SU-DHL-6 (cell line): ENCODE measurements around the gene NASP.

Experiments used
- H2AFZ ChIP-seq: fragments of 200-600 bp; sonication (generic); 2 replicates; pipeline ENCODE4 v1.6.1; 2014; ENCODE audit warnings: low read depth, mild to moderate bottlenecking, moderate library complexity, mixed read lengths, antibody characterized with exemption, low read length; ENCODE audit not compliant: severe bottlenecking
- H3F3A ChIP-seq: fragments of 200-600 bp; shearing (Covaris generic); 2 replicates; pipeline ENCODE4 v1.6.0; 2016; ENCODE audit warnings: antibody characterized with exemption, mild to moderate bottlenecking; ENCODE audit not compliant: insufficient read depth
- H3K27ac ChIP-seq: fragments of 200-600 bp; sonication (generic); 2 replicates; pipeline ENCODE4 v1.5.1; 2016; ENCODE audit warnings: low read depth, mild to moderate bottlenecking, low read length, moderate library complexity, mixed read lengths
- H3K27me3 ChIP-seq: fragments of 200-600 bp; sonication (generic), shearing (Covaris generic); 2 replicates; pipeline ENCODE4 v1.6.0; 2014; ENCODE audit warnings: mild to moderate bottlenecking, low read length
- H3K36me3 ChIP-seq: fragments of 200-600 bp; sonication (generic); 2 replicates; pipeline ENCODE4 v1.6.1; 2014; ENCODE audit warnings: mild to moderate bottlenecking, low read length, mixed read lengths
- H3K4me2 ChIP-seq: fragments of 300-600, 200-600 bp; shearing (Covaris generic), sonication (generic); 2 replicates; pipeline ENCODE4 v1.6.0; 2014; ENCODE audit warnings: low read length, low read depth, mild to moderate bottlenecking; ENCODE audit not compliant: poor library complexity, severe bottlenecking
- H3K4me3 ChIP-seq: fragments of 200-600 bp; sonication (generic); 2 replicates; pipeline ENCODE4 v1.5.1; 2014; ENCODE audit warnings: antibody characterized with exemption, low read length, mild to moderate bottlenecking, mixed read lengths; ENCODE audit not compliant: insufficient read depth, poor library complexity, severe bottlenecking
- H3K79me2 ChIP-seq: fragments of 200-600 bp; sonication (generic); 2 replicates; pipeline ENCODE4 v1.6.1; 2014; ENCODE audit warnings: mild to moderate bottlenecking, low read length, moderate library complexity; ENCODE audit not compliant: insufficient read depth
- H3K9ac ChIP-seq: fragments of 200-600 bp; sonication (generic); 2 replicates; pipeline ENCODE4 v1.7.0; 2014; ENCODE audit warnings: mild to moderate bottlenecking, low read length
- H3K9me2 ChIP-seq: fragments of 200-600 bp; sonication (generic); replicated peaks from 2 replicates; pipeline ENCODE4 v1.6.1; 2014; ENCODE audit warnings: low read length; ENCODE audit not compliant: insufficient read depth
- H3K9me3 ChIP-seq: fragments of 200-600 bp; sonication (generic); 2 replicates; pipeline ENCODE4 v1.6.1; 2014; ENCODE audit warnings: low read length, mixed read lengths; ENCODE audit not compliant: insufficient read depth
- H4K20me1 ChIP-seq: fragments of 200-600 bp; sonication (generic); 2 replicates; pipeline ENCODE4 v1.6.1; 2014; ENCODE audit warnings: low read depth, mild to moderate bottlenecking, antibody characterized with exemption, low read length, moderate library complexity, mixed read lengths
- EZH2phosphoT487 ChIP-seq: fragments of 200-600 bp; sonication (generic), shearing (Covaris generic); conservative IDR thresholded peaks from 2 replicates; pipeline ENCODE4 v1.6.1; 2018; ENCODE audit warnings: mild to moderate bottlenecking, antibody characterized with exemption, low read length, moderate library complexity, mixed read lengths
- TF ChIP-seq, protein P1 (sequence below): fragments of 200-600 bp; sonication (generic); IDR thresholded peaks from one replicate; pipeline ENCODE4 v1.5.1; 2017; ENCODE audit warnings: antibody characterized with exemption, mild to moderate bottlenecking, low read length, moderate library complexity; ENCODE audit not compliant: insufficient read depth, poor library complexity, severe bottlenecking

NASP gene

DNA sequence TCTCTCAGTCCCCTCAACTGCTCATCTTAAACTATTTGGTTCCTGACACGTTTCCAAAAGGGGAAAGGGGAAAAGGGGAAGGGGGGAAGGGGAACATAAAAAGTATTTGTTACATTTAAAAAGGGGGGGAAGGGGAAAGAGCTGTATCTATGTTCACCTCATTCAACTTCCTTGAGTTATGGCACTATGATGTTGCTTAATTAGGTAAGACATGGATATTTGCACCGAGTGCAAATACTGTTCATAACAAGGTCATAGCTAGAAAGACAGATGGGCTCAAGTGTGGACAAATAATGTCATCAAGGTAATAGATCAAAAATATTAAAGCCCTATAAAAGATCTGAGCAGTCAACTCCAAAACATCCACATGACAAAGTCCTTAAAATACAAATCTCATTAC is 76.5 kb downstream of the NASP start:
- Histone ChIP-seq H3K27ac (no peak overlapping the region), H3F3A (no peaks in the 10 kb centered on the region), H4K20me1 (peaks cover 19% of the 10 kb centered on the region), H3K9me3 (no peaks in the 10 kb centered on the region), H3K4me3 (no peak overlapping the region), H3K79me2 (peaks cover 66% of the 10 kb centered on the region), H3K27me3 (no peaks in the 10 kb centered on the region), H3K9me2 (no peaks in the 10 kb centered on the region), H3K36me3 (peaks cover 38% of the 10 kb centered on the region), H2AFZ (no peak overlapping the region), H3K9ac (no peak overlapping the region), H3K4me2 (no peak overlapping the region)
- TF ChIP-seq EZH2phosphoT487, result no peak
- TF ChIP-seq, protein P1, sequence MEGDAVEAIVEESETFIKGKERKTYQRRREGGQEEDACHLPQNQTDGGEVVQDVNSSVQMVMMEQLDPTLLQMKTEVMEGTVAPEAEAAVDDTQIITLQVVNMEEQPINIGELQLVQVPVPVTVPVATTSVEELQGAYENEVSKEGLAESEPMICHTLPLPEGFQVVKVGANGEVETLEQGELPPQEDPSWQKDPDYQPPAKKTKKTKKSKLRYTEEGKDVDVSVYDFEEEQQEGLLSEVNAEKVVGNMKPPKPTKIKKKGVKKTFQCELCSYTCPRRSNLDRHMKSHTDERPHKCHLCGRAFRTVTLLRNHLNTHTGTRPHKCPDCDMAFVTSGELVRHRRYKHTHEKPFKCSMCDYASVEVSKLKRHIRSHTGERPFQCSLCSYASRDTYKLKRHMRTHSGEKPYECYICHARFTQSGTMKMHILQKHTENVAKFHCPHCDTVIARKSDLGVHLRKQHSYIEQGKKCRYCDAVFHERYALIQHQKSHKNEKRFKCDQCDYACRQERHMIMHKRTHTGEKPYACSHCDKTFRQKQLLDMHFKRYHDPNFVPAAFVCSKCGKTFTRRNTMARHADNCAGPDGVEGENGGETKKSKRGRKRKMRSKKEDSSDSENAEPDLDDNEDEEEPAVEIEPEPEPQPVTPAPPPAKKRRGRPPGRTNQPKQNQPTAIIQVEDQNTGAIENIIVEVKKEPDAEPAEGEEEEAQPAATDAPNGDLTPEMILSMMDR, result no peak

DNA sequence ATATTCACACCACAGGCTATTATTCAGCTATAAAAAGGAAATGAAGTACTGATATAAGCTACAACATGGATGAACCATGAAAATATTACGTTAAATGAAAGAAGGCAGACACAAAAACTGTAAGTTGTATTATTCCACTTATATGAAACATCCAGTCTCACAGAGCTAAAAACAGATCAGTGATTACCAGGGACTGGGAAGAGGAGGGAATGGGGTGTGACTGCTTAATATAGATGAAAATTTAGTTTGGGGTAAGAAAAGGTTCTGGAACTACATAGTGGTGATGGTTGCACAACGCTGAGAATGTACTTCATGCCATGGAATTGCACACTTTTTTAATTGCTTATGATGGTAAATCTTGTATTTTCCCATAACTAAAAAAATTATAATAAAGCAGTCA is 83.0 kb downstream of the NASP start:
- Histone ChIP-seq H4K20me1 (peaks cover 56% of the 10 kb centered on the region), H3F3A (peaks cover 4% of the 10 kb centered on the region; the same call in 1 of the 2 replicates), H3K27me3 (no peaks in the 10 kb centered on the region), H3K4me2 (no peak overlapping the region), H3K4me3 (no peak overlapping the region), H3K9me3 (no peaks in the 10 kb centered on the region), H3K36me3 (0 out of 2 replicates have a peak, but pooled peaks cover 3% of the 10 kb centered on the region), H3K79me2 (peaks cover 100% of the 10 kb centered on the region), H2AFZ (no peak overlapping the region), H3K9ac (no peak overlapping the region), H3K27ac (no peak overlapping the region), H3K9me2 (no peaks in the 10 kb centered on the region)
- TF ChIP-seq EZH2phosphoT487, result no peak
- TF ChIP-seq, protein P1, result no peak

DNA sequence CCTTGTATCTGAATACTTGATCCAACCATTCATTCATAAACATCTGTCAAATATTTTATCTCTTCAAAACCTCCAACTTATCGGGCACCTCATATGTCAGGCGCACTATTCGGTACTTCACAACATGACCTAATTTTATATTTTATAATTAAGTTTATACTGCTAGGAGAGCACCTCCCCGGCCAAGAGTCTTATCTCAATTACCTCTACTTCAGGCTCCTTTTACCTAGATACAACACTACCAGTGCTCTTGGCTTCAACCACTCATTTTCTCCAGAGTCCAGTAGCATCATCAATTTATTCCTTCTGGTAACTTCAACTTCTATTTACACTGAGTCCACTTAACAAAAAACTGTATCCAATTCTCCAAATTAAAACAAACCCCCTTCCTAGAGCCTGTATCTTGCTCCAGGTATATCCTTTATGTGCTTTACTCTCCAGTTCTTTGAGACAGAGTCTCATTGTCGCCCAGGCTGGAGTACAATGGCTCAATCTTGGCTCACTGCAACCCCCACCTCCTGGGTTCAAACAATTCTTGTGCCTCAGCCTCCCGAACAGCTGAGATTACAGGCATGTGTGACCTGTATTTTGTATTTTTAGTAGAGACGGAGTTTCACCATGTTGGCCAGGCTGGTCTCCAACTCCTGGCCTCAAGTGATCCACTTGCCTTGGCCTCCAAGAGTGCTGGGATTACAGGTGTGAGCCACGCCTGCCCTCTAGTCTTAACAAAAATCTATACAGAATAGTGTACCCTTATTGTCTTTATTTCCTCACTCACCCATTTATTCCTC is 83.7 kb downstream of the NASP start:
- TF ChIP-seq EZH2phosphoT487, result no peak
- TF ChIP-seq, protein P1, result no peak
- Histone ChIP-seq H3K27ac (no peak overlapping the region), H3K4me3 (no peak overlapping the region), H3K79me2 (peaks cover 100% of the 10 kb centered on the region), H3K9me3 (no peaks in the 10 kb centered on the region), H4K20me1 (peaks cover 52% of the 10 kb centered on the region), H3K4me2 (no peak overlapping the region), H3K9ac (no peak overlapping the region), H2AFZ (no peak overlapping the region), H3K36me3 (0 out of 2 replicates have a peak, but pooled peaks cover 3% of the 10 kb centered on the region), H3K9me2 (no peaks in the 10 kb centered on the region), H3F3A (peaks cover 4% of the 10 kb centered on the region; the same call in 1 of the 2 replicates), H3K27me3 (no peaks in the 10 kb centered on the region)
